Islet of Langerhans (tissue), 1 donor: ENCODE measurements around the gene CRADD.
A peak's percentile ranks its signal among the peaks of the same experiment; 100 is the strongest.
"Not testable (repeated sequence)": the region's sequence is repeated elsewhere in the genome, so short reads cannot be mapped to it uniquely, and the experiment has no call there.

Experiments used
- FAIRE-seq: peaks from one replicate; lab custom pipeline; 2011; peaks lifted over from hg19 to GRCh38; lab: Jason Lieb, UNC

CRADD gene

GRCh38 chr12:93707836-93708235 lies 30.7 kb downstream of the CRADD start:
- FAIRE-seq = no peak

- no peak for FAIRE-seq
These were observed 31.8 kb downstream of the CRADD start for GRCh38 chr12:93708952-93709351.

- FAIRE-seq = no peak
These were observed 32.2 kb downstream of the CRADD start for GRCh38 chr12:93709386-93709785.

GRCh38 chr12:93710574-93710926 lies 33.4 kb downstream of the CRADD start:
- no peak for FAIRE-seq

- not testable (repeated sequence) for FAIRE-seq
These were observed 34.3 kb downstream of the CRADD start for GRCh38 chr12:93711502-93711901.

GRCh38 chr12:93712200-93712599 lies 35.0 kb downstream of the CRADD start:
- FAIRE-seq = no peak

- FAIRE-seq = no peak
These were observed 35.9 kb downstream of the CRADD start for GRCh38 chr12:93713060-93713459.

- peak; percentile 56 for FAIRE-seq
These were observed 36.6 kb downstream of the CRADD start for GRCh38 chr12:93713800-93714199.

- no peak for FAIRE-seq
These were observed 37.2 kb downstream of the CRADD start for GRCh38 chr12:93714382-93714781.

- FAIRE-seq = no peak
These were observed 42.5 kb downstream of the CRADD start for GRCh38 chr12:93719710-93720109.

- FAIRE-seq = no peak
These were observed 43.4 kb downstream of the CRADD start for GRCh38 chr12:93720559-93720958.

GRCh38 chr12:93722179-93722578 lies 45.0 kb downstream of the CRADD start:
- no peak for FAIRE-seq

GRCh38 chr12:93722835-93723567 lies 45.8 kb downstream of the CRADD start:
- no peak for FAIRE-seq

- no peak for FAIRE-seq
These were observed 46.4 kb downstream of the CRADD start for GRCh38 chr12:93723568-93723930.

GRCh38 chr12:93725531-93725930 lies 48.4 kb downstream of the CRADD start:
- FAIRE-seq = no peak

- FAIRE-seq = no peak
These were observed 50.1 kb downstream of the CRADD start for GRCh38 chr12:93727195-93727811.

GRCh38 chr12:93727911-93728310 lies 50.7 kb downstream of the CRADD start:
- no peak for FAIRE-seq

GRCh38 chr12:93729934-93730333 lies 52.8 kb downstream of the CRADD start:
- no peak for FAIRE-seq

GRCh38 chr12:93733358-93733757 lies 56.2 kb downstream of the CRADD start:
- FAIRE-seq = no peak

GRCh38 chr12:93733928-93734327 lies 56.8 kb downstream of the CRADD start:
- no peak for FAIRE-seq

- FAIRE-seq = no peak
These were observed 57.6 kb downstream of the CRADD start for GRCh38 chr12:93734784-93735183.

GRCh38 chr12:93736640-93737178 lies 59.5 kb downstream of the CRADD start:
- no peak for FAIRE-seq

- FAIRE-seq = no peak
These were observed 60.5 kb downstream of the CRADD start for GRCh38 chr12:93737457-93738198.
